Colonic mucosa (tissue), 4 donors: Measurements from ENCODE around the gene SEC31A. TPM values are rescaled to one million over a fixed set of nuclear protein-coding genes. Genes with fewer than 3 reads are reported as not detected.
"Not testable (repeated sequence)": the region's sequence is repeated elsewhere in the genome, so short reads cannot be mapped to it uniquely, and the experiment has no call there.

Experiments used
- DNase-seq: peaks from one replicate; pipeline ENCODE4 v3.0.0-alpha.2; 2020
- H3K27ac ChIP-seq: fragments of 200-600 bp; one replicate; pipeline ENCODE4 v1.8.0; 2021
- H3K27me3 ChIP-seq: fragments of 200-600 bp; one replicate; pipeline ENCODE4 v1.8.0; 2021
- H3K36me3 ChIP-seq: fragments of 200-600 bp; one replicate; pipeline ENCODE4 v1.8.0; 2021
- H3K4me1 ChIP-seq: fragments of 200-600 bp; one replicate; pipeline ENCODE4 v1.8.0; 2021; ENCODE audit warnings: mild to moderate bottlenecking
- H3K4me3 ChIP-seq: fragments of 200-600 bp; one replicate; pipeline ENCODE4 v1.8.0; 2021
- H3K9ac ChIP-seq, 2 donors: one replicate each; pipeline ENCODE4 v1.7.0; 2013; ENCODE audit warnings: control low read depth in 2 of 2, low read depth in 2 of 2, low read length in 2 of 2
- H3K9me3 ChIP-seq: fragments of 200-600 bp; one replicate; pipeline ENCODE4 v1.8.0; 2021
- intact Hi-C: fragments of 100-400 bp; cut with DNase I; formaldehyde crosslinking; loops from one replicate; pipeline ENCODE4 v1.14.1; 2022
- total RNA-seq, 2 donors: library from RNA; stranded (reverse); fragmentation: NEBNext Ultra II Directional in 1 of 2; extraction: Animal tissue kit (Norgen Biotek cat#: 25700) in 1 of 2; gene quantifications; one replicate each; pipeline ENCODE4 v1.2.1, GENCODE V29; 2021
- TF ChIP-seq, protein P1 (sequence below): fragments of 200-600 bp; IDR thresholded peaks from one replicate; pipeline ENCODE4 v1.8.0; 2022; ENCODE audit warnings: antibody characterized with exemption, mild to moderate bottlenecking
- donor health status: healthy.
- donor health status: DM: no; HTN: no; CAD: no.
- donor health status: DM: no; HTN: no; CAD: no.

Gene SEC31A
- total RNA-seq, 2 donors from 2014 or later, result 158 to 188 TPM

DNA sequence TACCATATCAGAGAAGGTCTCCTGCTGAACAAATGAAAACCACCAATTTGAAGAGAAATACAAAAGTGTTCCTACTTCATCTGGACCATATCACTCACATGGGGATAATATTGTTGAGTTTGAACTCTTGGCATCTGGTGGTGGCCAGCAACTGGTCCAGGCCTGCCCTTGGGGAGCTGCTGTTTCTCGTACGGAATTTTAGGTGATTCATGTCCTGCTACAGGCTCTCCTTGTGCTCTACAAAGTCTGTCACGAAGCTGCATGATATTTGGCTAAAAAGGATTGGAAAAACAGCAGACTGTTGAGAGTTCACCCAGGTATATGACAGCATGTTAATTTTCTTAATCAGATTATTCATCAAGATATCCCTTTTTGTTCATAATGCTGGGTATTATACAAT is 42.2 kb downstream of the SEC31A start:
- H3K9ac ChIP-seq, result no peak overlapping the region
- H3K36me3 ChIP-seq, result peaks cover 10% of the 10 kb centered on the region
- intact Hi-C loops, result no loop called here
- no peaks in the 10 kb centered on the region for H3K4me1 ChIP-seq
- no peaks in the 10 kb centered on the region for H3K27me3 ChIP-seq
- no peak overlapping the region for H3K4me3 ChIP-seq
- no peak for DNase-seq
- H3K9me3 ChIP-seq, result no peaks in the 10 kb centered on the region
- no peak overlapping the region for H3K27ac ChIP-seq
- TF ChIP-seq, protein P1, sequence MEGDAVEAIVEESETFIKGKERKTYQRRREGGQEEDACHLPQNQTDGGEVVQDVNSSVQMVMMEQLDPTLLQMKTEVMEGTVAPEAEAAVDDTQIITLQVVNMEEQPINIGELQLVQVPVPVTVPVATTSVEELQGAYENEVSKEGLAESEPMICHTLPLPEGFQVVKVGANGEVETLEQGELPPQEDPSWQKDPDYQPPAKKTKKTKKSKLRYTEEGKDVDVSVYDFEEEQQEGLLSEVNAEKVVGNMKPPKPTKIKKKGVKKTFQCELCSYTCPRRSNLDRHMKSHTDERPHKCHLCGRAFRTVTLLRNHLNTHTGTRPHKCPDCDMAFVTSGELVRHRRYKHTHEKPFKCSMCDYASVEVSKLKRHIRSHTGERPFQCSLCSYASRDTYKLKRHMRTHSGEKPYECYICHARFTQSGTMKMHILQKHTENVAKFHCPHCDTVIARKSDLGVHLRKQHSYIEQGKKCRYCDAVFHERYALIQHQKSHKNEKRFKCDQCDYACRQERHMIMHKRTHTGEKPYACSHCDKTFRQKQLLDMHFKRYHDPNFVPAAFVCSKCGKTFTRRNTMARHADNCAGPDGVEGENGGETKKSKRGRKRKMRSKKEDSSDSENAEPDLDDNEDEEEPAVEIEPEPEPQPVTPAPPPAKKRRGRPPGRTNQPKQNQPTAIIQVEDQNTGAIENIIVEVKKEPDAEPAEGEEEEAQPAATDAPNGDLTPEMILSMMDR, result no peak

DNA sequence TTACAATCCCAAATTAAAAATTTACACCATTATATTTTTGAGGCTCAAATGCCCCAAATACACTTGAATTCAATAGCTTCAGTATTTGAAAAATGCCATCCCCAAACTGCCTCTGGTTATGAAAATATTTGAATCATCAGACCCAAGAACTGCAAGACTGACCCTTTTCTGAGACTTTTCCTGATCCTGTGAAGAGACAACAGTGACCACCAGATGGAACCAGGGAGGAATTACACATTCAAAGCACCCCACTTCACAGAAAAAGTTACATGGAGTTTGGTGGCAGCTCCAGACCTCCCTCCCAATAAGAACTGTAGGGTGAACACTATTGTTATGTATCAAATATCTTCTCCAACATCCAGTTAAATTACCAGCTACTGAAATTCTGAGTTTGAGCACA is 48.4 kb downstream of the SEC31A start:
- Histone ChIP-seq H3K9me3 (no peaks in the 10 kb centered on the region), H3K9ac (no peak overlapping the region), H3K4me1 (no peaks in the 10 kb centered on the region), H3K27ac (no peak overlapping the region), H3K4me3 (no peak overlapping the region), H3K36me3 (peaks cover 14% of the 10 kb centered on the region), H3K27me3 (no peaks in the 10 kb centered on the region)
- intact Hi-C loops, result no loop called here
- TF ChIP-seq, protein P1, result no peak
- DNase-seq, result no peak

DNA sequence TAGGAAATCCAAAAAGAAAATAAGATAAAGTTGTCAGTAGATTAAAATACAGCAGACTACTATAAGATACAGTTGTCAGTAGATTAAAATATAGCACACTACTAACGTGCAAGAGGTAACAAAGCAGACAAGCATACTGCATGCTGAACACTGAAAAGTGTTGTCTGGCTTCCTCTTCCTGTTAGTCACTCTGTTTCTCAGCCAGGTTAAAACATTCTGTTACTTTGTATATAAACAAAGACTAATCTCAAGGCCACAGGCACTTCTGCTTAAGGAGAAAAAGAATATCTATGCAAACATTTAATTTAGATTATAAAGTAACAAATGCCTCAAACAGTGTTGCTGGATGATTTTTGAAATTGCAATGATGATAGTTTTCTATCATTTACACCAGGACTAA is 51.3 kb downstream of the SEC31A start:
- Histone ChIP-seq H3K9ac (no peak overlapping the region), H3K36me3 (peaks cover 14% of the 10 kb centered on the region), H3K9me3 (no peaks in the 10 kb centered on the region), H3K27me3 (no peaks in the 10 kb centered on the region), H3K4me1 (no peaks in the 10 kb centered on the region), H3K4me3 (no peak overlapping the region), H3K27ac (no peak overlapping the region)
- DNase-seq, result no peak
- intact Hi-C loops, result no loop called here
- TF ChIP-seq, protein P1, result no peak

DNA sequence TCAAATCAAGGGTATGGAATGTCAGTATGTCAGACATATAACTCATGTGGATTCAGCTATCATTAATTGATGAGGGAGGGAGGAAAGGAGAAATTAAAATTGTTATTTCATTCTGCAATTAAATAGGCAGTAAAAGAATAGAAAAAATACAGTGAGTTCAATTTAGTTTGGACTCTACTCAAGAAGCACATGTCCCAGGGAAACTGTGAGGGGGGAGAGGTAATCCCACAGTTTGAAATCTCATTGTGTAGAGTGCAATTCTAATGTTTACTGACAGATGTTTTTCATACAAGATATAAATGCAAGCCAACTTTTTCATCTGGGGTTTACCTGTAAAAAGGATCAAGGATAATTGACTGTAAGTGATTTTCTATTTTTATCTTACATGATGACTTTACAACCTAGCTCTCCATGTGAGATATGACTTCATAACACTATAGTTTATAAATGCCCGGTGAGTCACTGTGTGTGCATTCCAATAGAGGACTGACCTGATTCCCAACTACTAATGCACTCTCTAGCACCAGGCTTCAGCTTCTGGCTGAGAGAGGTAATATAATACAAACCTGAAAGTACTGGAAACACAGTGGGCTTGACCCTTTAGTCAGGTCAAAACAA is 57.1 kb downstream of the SEC31A start:
- H3K27ac ChIP-seq, result no peak overlapping the region
- no peak overlapping the region for H3K4me3 ChIP-seq
- no peaks in the 10 kb centered on the region for H3K36me3 ChIP-seq
- intact Hi-C loops, result no loop called here
- H3K4me1 ChIP-seq, result peaks cover 4% of the 10 kb centered on the region
- DNase-seq, result peak; percentile 25
- H3K27me3 ChIP-seq, result no peaks in the 10 kb centered on the region
- TF ChIP-seq, protein P1, result no peak
- no peak overlapping the region for H3K9ac ChIP-seq
- no peaks in the 10 kb centered on the region for H3K9me3 ChIP-seq

DNA sequence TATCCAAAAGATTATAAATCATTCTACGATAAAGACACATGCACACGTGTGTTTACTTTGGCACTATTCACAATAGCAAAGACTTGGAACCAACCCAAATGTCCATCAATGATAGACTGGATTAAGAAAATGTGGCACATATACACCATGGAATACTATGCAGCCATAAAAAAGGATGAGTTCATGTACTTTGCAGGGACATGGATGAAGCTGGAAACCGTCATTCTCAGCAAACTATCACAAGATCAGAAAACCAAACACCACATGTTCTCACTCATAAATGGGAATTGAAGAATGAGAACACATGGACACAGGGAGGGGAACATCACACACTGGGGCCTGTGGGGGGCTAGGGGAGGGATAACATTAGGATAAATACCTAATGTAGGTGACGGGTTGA is 57.9 kb downstream of the SEC31A start:
- intact Hi-C loops, H3K9ac ChIP-seq, H3K9me3 ChIP-seq, H3K4me1 ChIP-seq, H3K36me3 ChIP-seq, H3K27ac ChIP-seq, DNase-seq, H3K4me3 ChIP-seq, H3K27me3 ChIP-seq: not testable (repeated sequence)

DNA sequence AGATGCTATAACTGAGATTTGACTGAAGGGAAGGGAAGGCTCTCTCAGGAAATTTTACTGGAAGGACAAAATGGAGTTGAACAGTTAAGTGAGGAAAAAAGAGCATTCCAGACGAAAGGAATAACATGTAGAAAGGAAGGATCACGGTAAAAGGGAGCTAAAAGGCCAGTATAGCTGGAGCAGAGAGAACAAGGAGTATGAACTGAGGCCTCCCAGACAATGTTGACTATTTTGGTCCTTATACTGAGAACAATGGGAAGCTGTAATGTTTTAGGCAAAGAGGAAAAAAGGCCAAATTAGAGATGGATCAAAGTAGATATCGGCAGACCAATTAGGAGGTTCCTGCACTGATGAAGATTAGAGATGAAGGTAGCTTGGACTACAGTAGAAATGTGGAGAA is 65.5 kb downstream of the SEC31A start:
- DNase-seq, result no peak
- H3K9ac ChIP-seq, result no peak overlapping the region
- intact Hi-C loops, result loop anchor here (10.0 kb wide), 1 partner anchor 49 kb away; no protein-coding TSS in a partner anchor

More for the DNA sequence above, 65.5 kb downstream of the SEC31A start:
- H3K4me1 ChIP-seq, result no peaks in the 10 kb centered on the region
- H3K27me3 ChIP-seq, result no peaks in the 10 kb centered on the region
- TF ChIP-seq, protein P1, result no peak
- H3K27ac ChIP-seq, result no peak overlapping the region
- H3K4me3 ChIP-seq, result no peak overlapping the region
- peaks cover 36% of the 10 kb centered on the region for H3K36me3 ChIP-seq
- no peaks in the 10 kb centered on the region for H3K9me3 ChIP-seq
